Measurements from ENCODE around the gene LINC01488. TPM values are rescaled to one million over a fixed set of nuclear protein-coding genes. Genes with fewer than 3 reads are reported as not detected.

The LINC01488 gene
- total and polyA plus RNA-seq, 2 experiments from 2014 or later: not detected

GRCh38 chr11:69515271-69516245 is 34.1 kb downstream of the LINC01488 start:
- H3K4me3 Mint-ChIP-seq: no peak overlapping the region
- H3K9me2 ChIP-seq (ENCODE audit: insufficient read depth): peaks cover 9% of the 10 kb centered on the region; the same call in 1 of the 2 replicates
- H3K4me3 ChIP-seq: no peak overlapping the region
- no peak for DNase-seq (ENCODE audit: low spot score)
- H3K4me2 ChIP-seq: no peak overlapping the region
- no peak overlapping the region for H3K27ac Mint-ChIP-seq
- no peaks in the 10 kb centered on the region for H4K20me1 ChIP-seq (replicated peaks; ENCODE audit: insufficient read depth)
- no peaks in the 10 kb centered on the region for H3K27me3 ChIP-seq (ENCODE audit: insufficient read depth)
- H3F3A ChIP-seq (replicated peaks; ENCODE audit: low read depth): no peaks in the 10 kb centered on the region
- peaks cover 37% of the 10 kb centered on the region for H3K9me3 Mint-ChIP-seq
- no peaks in the 10 kb centered on the region for H3K79me2 ChIP-seq (replicated peaks; ENCODE audit: insufficient read depth)
- no peak for ATAC-seq
- no peak overlapping the region for H3K27ac ChIP-seq (ENCODE audit: low read depth)
- no peaks in the 10 kb centered on the region for H3K36me3 ChIP-seq (ENCODE audit: insufficient read depth)
- peaks cover 12% of the 10 kb centered on the region for H3K27me3 Mint-ChIP-seq (ENCODE audit: insufficient read depth, low read depth, poor library complexity)
- peaks cover 7% of the 10 kb centered on the region for H3K4me1 ChIP-seq (ENCODE audit: insufficient read depth)
- H3K36me3 Mint-ChIP-seq (ENCODE audit: low read depth): peaks cover 33% of the 10 kb centered on the region
- no peak overlapping the region; the same call in 1 of the 2 replicates for H2AFZ ChIP-seq
- TF ChIP-seq NANOG (IDR thresholded peaks at IDR 0.05; ENCODE audit: borderline replicate concordance) (no peak), CREB1 (CRISPR knock-in tag; IDR thresholded peaks at IDR 0.05; ENCODE audit: low read depth) (no peak), EZH2 (IDR thresholded peaks at IDR 0.05; ENCODE audit: low read depth, unreplicated experiment) (no peak), JUNB (IDR thresholded peaks at IDR 0.05; ENCODE audit: unreplicated experiment) (no peak), ZNF114 (CRISPR knock-in tag; IDR thresholded peaks at IDR 0.05) (no peak), STAT1 (IDR thresholded peaks at IDR 0.05; ENCODE audit: unreplicated experiment) (no peak), REST (IDR thresholded peaks at IDR 0.05; ENCODE audit: unreplicated experiment) (no peak), EZH2phosphoT487 (IDR thresholded peaks at IDR 0.05; ENCODE audit: unreplicated experiment) (no peak), ETS1 (IDR thresholded peaks at IDR 0.05) (no peak), ZNF462 (CRISPR knock-in tag; IDR thresholded peaks at IDR 0.05) (no peak)
- H3K4me1 Mint-ChIP-seq: peaks cover 7% of the 10 kb centered on the region
